ENCODE data around the gene ILF2.
"Not testable (repeated sequence)": the region's sequence is repeated elsewhere in the genome, so short reads cannot be mapped to it uniquely, and the experiment has no call there.

ILF2 gene

GRCh38 chr1:153678519-153679336 lies 7.9 kb upstream of the ILF2 start, which contains the start of gene NPR1:
TSS of gene NPR1 (plus strand) at chr1:153678688. CDS start at chr1:153679109, 421 bp downstream.
- no peak for DNase-seq

- DNase-seq: peak; percentile 15
Measured at GRCh38 chr1:153677718-153678518, 7.1 kb upstream of the ILF2 start.

- DNase-seq: no peak
Measured at GRCh38 chr1:153673511-153673910, 2.7 kb upstream of the ILF2 start.

GRCh38 chr1:153671628-153672353 lies 998 bp upstream of the ILF2 start:
- DNase-seq: peak; percentile 49

GRCh38 chr1:153670257-153670858 lies 435 bp downstream of the ILF2 start:
- DNase-seq: no peak

- DNase-seq: no peak
Measured at GRCh38 chr1:153669606-153670005, 1.2 kb downstream of the ILF2 start.

- DNase-seq: not testable (repeated sequence)
Measured at GRCh38 chr1:153668672-153669071, 2.1 kb downstream of the ILF2 start.

GRCh38 chr1:153667439-153667838 lies 3.4 kb downstream of the ILF2 start:
- DNase-seq: no peak

GRCh38 chr1:153663211-153663610 lies 7.6 kb downstream of the ILF2 start:
- DNase-seq: no peak

GRCh38 chr1:153662269-153662668 lies 8.5 kb downstream of the ILF2 start:
- DNase-seq: no peak

GRCh38 chr1:153661111-153661708 lies 9.6 kb downstream of the ILF2 start:
- no peak for DNase-seq

- no peak for DNase-seq
Measured at GRCh38 chr1:153659656-153660055, 11.1 kb downstream of the ILF2 start.

GRCh38 chr1:153659175-153659534 lies 11.6 kb downstream of the ILF2 start:
- no peak for DNase-seq

GRCh38 chr1:153658400-153659174 lies 12.2 kb downstream of the ILF2 start, which contains the start of gene SNAPIN:
TSS of gene SNAPIN (plus strand) at chr1:153658703. CDS start at chr1:153658744, 41 bp downstream.
- DNase-seq: peak; percentile 89

GRCh38 chr1:153655333-153655732 lies 15.5 kb downstream of the ILF2 start:
- peak; percentile 29 for DNase-seq

GRCh38 chr1:153652805-153653500 lies 17.8 kb downstream of the ILF2 start:
- no peak for DNase-seq

GRCh38 chr1:153651771-153652170 lies 19.0 kb downstream of the ILF2 start:
- no peak for DNase-seq

- peak; percentile 83 for DNase-seq
Measured at GRCh38 chr1:153649863-153650235, 20.9 kb downstream of the ILF2 start.

- no peak for DNase-seq
Measured at GRCh38 chr1:153649137-153649862, 21.5 kb downstream of the ILF2 start.

- no peak for DNase-seq
Measured at GRCh38 chr1:153648000-153648643, 22.7 kb downstream of the ILF2 start.
